NCI-H460 (cell line): Measurements from ENCODE around the gene TPPP. TPM values are rescaled to one million over a fixed set of nuclear protein-coding genes. Genes with fewer than 3 reads are reported as not detected.

ENCODE experiments used
- DNase-seq: peaks from one replicate; pipeline ENCODE4 v3.0.0-alpha.2; 2016; ENCODE audit warnings: low read depth; ENCODE audit errors: extremely low read depth
- total RNA-seq: library from RNA; depleted of rRNA; stranded (reverse); fragments of >200 nt; shearing (Covaris generic); gene quantifications from 2 replicates; pipeline ENCODE4 v1.2.3, GENCODE V29; 2014

Gene TPPP
- total RNA-seq, 1 experiment from 2014 or later: 0.54 TPM

- no peak for DNase-seq
These were observed 41.1 kb downstream of the TPPP start for GRCh38 chr5:652023-652515.

GRCh38 chr5:651296-652022 is 41.7 kb downstream of the TPPP start:
- DNase-seq: no peak

GRCh38 chr5:647727-648126 is 45.4 kb downstream of the TPPP start:
- no peak for DNase-seq

- DNase-seq: no peak
These were observed 45.8 kb downstream of the TPPP start for GRCh38 chr5:647311-647710.

- DNase-seq: no peak
These were observed 46.6 kb downstream of the TPPP start for GRCh38 chr5:646396-647201.

- no peak for DNase-seq
These were observed 47.7 kb downstream of the TPPP start for GRCh38 chr5:645421-645820.

GRCh38 chr5:644971-645370 is 48.2 kb downstream of the TPPP start:
- DNase-seq: no peak

GRCh38 chr5:644509-644908 is 48.6 kb downstream of the TPPP start:
- DNase-seq: no peak

- DNase-seq: no peak
These were observed 49.3 kb downstream of the TPPP start for GRCh38 chr5:643811-644271.

GRCh38 chr5:643351-643801 is 49.8 kb downstream of the TPPP start:
- DNase-seq: no peak

GRCh38 chr5:642481-642880 is 50.7 kb downstream of the TPPP start:
- DNase-seq: no peak

- DNase-seq: no peak
These were observed 51.8 kb downstream of the TPPP start for GRCh38 chr5:641331-641765.

GRCh38 chr5:640461-641330 is 52.5 kb downstream of the TPPP start:
- no peak for DNase-seq

GRCh38 chr5:639584-640213 is 53.5 kb downstream of the TPPP start:
- DNase-seq: no peak

GRCh38 chr5:639253-639530 is 54.0 kb downstream of the TPPP start:
- DNase-seq: no peak

- DNase-seq: no peak
These were observed 54.5 kb downstream of the TPPP start for GRCh38 chr5:638501-639252.

GRCh38 chr5:637581-638450 is 55.3 kb downstream of the TPPP start:
- no peak for DNase-seq

GRCh38 chr5:636951-637350 is 56.2 kb downstream of the TPPP start:
- DNase-seq: no peak
